Measurements from ENCODE around the gene BCAM.

- TF ChIP-seq CTCF (IDR thresholded peaks at IDR 0.05; ENCODE audit: low read depth, low read length, poor library complexity, severe bottlenecking) (peak; percentile 89), EZH2phosphoT487 (IDR thresholded peaks at IDR 0.05; ENCODE audit: borderline replicate concordance, low read length) (no peak)
Measured at GRCh38 chr19:44800461-44800860, 8.4 kb upstream of the BCAM start.
